GM19023 (cell line): ENCODE results near the gene GTF2A1.

ENCODE experiments used
- ATAC-seq: cut with Tn5 transposase; IDR thresholded peaks from one replicate; pipeline ENCODE4 v1.9.1; 2021; ENCODE audit warnings: mild to moderate bottlenecking, moderate library complexity; ENCODE audit not compliant: unreplicated experiment

Gene GTF2A1

GRCh38 chr14:81143793-81144192 is 77.0 kb downstream of the GTF2A1 start:
- no peak for ATAC-seq

- ATAC-seq, result no peak
Measured at GRCh38 chr14:81141426-81141825, 79.3 kb downstream of the GTF2A1 start.

GRCh38 chr14:81138429-81138828 is 82.3 kb downstream of the GTF2A1 start:
- ATAC-seq, result no peak

- ATAC-seq, result no peak
Measured at GRCh38 chr14:81137316-81137715, 83.4 kb downstream of the GTF2A1 start.

GRCh38 chr14:81133400-81133799 is 87.4 kb downstream of the GTF2A1 start:
- no peak for ATAC-seq

- ATAC-seq, result no peak
Measured at GRCh38 chr14:81132468-81132867, 88.3 kb downstream of the GTF2A1 start.

- ATAC-seq, result no peak
Measured at GRCh38 chr14:81129242-81129641, 91.5 kb downstream of the GTF2A1 start.

- no peak for ATAC-seq
Measured at GRCh38 chr14:81127785-81128184, 93.0 kb downstream of the GTF2A1 start.

- no peak for ATAC-seq
Measured at GRCh38 chr14:81125536-81125935, 95.2 kb downstream of the GTF2A1 start.
